Activated CD4-positive, alpha-beta T cell treated with anti-CD3 and anti-CD28 coated beads, Interleukin-2, amount 50 U/mL, for 48 hours (primary cell): ENCODE measurements around the gene RFTN1.

ENCODE experiments used
- DNase-seq, 2 experiments: peaks; one replicate each; pipeline ENCODE4 v3.0.0-alpha.2; 2020

RFTN1 gene

DNA sequence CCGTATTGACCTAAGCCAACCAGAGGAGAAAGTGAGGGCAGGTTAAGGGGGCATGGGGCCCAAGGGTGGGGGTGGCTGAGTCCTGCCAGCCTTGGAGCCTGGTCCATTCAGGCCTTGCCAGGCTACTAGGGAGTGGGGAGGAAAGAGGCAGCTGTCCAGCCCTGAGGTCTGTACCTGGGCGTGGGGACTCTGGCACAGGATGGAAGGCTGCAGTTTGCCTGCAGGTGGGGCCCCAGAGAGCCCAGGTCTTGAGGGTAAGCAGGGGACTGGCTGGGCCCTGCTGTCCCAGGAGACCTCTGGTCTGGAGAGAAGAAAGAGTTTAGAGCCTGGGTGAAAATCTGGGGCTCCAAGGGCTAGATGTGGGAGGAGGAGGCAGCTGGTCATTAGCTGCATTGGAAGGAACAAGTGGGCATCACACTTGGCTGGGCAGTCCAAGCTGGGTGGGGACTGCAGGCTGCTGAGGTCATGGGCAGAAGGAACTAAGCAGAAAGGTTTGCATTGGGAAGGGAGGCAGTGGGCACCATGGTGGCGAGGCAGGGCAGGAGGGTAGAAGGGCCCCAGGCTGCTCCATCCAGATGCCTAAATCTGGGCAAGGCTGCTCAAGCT, 140.1 kb downstream of the RFTN1 start:
- DNase-seq, result no peak

DNA sequence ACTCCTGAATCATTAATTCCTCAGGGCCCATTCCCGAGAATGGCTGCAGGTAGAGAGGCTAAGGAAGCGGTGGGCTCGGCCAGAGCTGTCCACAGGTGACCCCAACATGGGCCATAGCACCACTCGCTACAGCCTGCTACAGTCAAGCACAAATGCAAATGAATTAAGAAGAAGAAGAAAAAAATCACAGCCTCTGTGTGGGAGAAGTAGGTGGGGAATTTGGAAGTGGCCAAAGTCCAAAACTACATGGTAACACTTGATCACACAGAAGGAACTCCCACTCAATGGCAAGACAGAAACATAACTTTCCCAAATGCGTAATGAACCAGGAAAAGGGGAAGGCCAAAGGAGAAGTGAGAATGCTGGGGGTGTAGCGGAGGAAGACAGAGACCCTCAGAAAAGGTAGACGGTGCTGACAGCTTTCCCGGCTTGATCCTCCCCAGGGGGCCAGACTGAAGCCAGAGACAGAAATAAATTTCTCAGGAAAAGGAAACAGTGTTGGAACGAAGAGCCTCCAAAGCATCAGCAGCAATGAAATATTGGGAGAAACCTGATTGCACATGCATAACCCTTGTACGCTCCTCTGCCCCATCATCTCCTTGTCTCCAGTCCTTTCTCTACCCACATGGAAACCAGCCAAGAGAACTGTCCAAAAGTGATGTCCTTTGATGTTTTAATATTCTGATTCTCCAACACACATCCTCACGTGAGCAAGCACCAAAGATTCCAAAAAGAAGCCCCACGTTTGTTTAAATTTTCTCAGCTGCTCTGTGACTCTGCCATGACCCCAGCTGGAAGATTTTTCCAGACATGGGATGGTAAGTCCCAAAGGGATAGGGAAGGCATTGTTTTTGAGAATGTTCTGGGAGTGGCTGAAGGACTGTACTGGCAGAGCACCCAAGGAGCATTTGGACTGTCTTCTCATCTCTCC, 140.9 kb downstream of the RFTN1 start:
- no peak for DNase-seq

DNA sequence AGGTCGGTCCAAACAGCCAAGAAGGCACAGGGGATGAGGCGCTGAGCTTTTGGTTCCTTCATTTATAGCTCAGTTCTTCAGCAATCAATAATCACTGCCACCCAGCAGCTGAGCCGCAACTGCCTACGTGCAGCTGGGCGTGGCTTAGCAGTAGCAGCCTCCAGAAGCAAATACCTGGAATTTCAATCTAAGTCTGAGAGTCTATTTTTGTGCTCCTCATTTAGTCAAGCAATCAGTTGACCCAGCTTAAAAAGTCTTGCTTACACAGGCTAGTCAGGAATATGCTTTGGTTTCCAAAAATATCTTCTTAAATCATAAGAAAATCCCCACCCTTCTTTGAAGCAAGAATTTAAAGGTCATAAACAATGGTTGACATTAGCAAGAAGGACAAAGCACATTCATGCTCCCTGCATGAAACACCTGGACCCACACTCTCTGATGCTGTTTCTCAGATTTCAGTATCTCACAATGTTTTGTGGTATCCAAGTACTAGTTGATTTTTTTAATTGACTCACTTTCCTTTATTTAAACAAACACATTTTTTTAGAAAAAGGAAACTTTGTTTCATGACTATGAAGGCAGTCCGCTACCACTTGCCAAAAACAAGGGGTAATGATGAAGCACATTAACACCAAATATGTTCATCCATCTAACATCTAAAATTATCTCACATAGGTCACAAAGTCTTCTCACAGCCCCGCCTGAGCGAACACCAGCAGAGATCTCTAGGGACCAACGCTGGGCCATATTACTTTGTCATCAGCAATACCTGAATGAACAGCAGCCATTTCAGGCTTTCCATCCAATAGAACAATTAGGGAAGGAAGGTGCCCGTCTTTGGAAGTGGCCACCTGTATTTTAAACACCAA, 142.4 kb downstream of the RFTN1 start:
- DNase-seq, result no peak

DNA sequence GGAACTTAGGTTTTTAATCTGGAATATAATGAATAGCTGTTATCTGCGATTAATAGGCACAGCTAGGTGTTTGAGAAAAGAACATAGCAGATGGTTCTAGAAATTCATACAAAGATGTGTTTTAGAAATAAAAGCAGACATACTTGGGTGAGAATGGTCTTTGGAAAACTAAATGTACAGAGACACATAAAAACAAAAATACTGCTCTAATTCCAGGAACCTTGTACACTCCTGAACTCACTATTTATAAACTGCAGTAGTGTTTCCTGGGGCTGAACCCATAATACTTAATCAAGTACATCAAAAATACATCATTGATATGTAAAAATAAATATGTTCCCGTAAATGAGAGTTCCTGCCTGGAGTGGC, 143.0 kb downstream of the RFTN1 start:
- no peak for DNase-seq

DNA sequence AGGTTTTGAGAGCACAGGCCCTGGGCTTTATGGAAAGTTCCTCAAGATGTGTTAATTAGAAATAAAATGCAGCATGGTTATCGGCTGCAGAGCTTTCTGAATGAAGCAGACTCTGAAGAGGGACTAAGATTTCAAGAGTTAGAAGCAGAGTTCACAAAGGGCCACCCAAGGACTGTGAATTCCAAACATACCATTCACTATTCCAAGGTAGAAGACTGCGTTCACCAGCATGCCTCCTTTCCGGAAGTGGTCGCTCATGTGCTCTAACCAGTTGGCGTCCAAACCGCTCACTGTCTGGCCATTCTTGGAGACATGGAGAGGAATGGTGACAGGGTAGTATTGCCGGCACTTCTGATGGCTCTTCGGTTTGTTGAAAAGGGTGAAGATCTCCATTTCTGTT, 143.6 kb downstream of the RFTN1 start:
- no peak for DNase-seq

DNA sequence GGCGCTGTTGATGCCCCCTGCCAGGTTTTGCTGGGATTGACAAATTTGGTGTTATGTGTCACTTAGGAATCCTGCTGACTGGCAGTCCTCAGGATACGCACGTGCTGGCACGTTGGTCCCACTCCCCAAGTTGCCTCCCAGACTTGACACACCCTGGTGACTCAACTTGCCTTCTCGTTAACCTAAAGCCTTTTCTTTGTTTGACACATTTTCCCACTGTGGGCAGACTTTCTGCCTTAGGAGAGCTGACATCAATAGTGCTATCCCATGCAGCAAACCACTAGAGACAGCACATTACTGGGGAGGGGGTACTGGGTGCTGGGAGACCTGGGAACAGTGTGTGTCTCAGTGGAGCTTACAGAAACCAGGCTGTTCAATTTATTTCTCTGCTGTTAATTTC, 144.2 kb downstream of the RFTN1 start:
- DNase-seq, result peak in 1 of 2 experiments; percentile 17

DNA sequence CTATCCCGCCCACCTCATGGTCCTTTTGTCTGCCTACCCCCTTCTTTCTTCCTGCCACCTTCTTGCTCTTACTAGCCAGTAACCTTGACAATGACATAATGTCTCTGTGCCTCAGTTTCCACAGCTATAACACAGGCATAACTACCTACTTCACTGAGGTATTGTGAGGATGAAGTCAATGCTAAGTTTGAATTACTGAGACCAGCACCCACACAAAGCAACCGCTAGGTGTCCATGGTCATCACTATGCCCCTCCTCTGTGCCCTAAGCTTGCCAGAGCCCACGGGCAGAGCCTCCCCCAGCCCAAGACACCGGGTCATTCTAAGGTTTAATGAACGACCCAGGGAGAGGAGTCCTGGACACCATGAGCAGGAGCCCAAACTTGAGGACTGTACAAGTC, 146.9 kb downstream of the RFTN1 start:
- no peak for DNase-seq

DNA sequence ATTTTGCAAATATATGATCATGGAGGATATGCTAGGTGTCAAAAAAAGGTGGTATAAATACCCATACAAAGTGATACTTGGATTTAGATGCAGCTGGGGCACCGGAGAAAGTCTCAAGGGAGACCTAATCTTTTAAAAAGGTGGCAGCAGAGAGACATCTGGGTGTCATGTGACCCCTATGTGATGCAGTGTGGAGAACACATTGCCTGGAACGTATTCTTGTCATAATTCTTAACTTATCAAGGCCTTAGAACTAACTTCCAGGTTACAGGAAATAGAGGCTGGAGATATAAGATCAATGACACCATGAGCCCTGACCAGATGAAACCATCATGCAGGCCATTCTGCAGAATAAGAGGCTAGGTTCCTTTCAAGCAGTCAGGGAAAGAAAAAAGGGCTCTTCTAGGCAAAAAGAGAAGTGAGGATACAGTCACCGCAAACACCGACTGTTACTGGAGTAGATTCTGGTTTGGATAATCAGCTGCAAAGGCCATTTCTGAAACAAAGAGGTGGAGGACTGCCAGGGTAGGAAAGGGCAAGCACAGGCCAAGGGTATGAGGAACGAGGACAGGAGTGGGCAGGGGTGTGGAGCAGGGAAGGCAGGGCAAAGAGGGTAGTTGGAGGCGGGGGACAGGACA, 147.9 kb downstream of the RFTN1 start:
- DNase-seq, result no peak

DNA sequence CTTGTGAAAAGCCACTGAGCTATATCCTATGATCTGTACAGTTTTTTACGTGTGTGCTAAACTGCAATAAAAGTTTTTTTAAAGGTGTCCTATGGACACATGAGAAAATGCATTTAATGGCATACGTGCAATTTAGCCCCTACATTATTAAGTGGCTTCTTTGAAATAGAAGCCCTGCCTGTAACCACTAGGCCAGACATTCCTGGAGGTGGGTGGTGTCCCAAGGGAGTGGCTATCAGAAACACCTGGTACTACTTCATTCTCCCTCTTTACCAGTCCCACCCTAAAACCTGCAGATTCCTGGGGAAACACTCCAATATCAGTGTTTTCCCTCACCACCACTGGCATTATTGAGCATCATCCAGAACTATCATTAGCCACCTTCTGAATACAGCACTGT, 148.5 kb downstream of the RFTN1 start:
- no peak for DNase-seq

DNA sequence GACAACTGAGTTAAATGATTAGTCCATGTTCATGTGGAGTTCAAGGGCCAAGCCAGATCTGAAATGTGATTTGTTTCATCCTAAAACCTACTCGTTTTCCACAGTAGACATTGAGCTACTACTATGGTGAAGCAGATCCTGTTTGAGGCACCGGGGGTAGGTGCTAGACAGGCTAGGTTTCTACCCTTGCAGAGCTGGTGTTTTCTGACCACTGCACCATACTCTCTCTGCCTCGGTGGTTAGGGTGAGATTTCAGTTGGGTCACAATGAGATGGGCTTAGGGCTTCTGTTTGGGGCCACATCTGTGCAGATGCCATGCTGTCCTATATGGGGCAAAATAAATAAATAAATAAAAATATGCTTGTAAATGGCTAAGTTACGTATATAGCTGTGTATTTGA, 149.2 kb downstream of the RFTN1 start:
- DNase-seq, result no peak

DNA sequence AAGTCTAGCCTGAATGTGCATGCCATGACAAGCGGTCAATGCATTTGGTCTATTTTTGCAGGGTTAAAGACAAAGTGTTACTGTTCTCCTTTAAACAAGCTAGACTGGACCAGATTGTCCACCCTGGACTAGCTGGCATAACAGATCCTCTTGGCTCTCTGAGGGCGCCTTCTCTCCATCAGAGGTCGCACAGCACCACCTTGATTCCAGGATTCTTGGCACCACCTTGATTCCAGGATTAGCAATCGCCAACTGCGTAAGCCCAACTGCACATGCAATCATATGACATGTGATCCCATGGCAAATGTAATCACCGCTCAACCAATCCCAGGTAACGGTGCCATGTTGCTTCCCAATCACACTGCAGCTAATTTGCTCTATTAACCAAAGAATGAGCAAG, 149.9 kb downstream of the RFTN1 start:
- DNase-seq, result no peak

DNA sequence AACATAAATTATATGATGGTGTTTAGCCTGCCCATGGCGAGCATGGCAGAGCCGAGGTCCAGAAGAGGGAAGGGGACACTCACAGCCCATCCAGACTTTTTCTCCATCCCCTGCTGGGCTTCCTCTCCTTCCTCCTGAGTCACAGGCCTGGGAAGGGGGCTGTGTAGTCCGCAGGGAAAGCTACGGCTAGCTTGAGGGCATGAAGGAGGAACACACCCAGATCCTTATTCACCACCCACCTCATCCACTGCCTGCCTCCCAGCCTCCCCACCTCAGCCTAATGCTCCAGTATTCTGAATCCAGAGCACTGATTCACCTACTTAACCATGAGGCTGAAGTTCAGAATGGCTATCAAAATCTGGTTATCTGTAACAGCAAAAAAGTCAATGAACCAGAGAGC, 150.7 kb downstream of the RFTN1 start:
- no peak for DNase-seq

DNA sequence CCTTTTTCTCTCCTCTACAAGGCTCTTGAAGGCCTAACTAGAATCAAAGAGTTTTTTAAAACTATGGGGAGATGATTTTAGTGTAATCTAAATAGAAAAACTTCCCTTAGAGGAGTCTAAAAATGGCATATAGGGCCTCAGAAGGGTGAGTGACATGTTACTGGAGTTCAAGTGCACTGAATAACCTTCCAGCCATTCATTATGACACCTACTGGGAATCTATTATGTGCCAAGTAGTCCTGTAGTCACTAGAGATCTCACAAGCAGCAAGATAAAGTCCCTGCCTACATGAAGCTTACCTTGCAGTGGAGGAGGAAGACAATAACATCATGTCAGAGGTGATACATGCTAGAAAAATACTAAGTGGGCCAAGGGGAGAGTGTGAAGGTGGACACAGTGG, 152.4 kb downstream of the RFTN1 start:
- DNase-seq, result no peak

DNA sequence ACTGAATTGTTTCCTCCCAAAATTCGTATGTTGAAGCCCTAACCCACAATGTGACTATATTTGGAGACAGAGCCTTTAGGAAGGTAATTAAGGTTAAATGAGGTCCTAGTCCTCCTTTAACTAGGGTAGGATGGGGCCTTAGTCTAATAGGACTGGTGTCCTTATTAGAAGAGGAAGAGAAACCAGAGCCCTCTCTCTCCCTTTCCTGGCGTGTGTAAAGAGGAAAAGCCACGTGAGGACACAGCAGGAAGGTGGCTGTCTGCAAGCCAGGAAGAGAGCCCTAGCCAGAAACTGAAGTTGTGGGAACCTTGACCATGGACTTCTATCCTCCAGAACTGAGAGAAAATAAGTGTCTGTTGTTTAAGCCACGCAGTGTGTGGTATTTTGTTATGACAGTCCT, 154.2 kb downstream of the RFTN1 start:
- DNase-seq, result no peak

DNA sequence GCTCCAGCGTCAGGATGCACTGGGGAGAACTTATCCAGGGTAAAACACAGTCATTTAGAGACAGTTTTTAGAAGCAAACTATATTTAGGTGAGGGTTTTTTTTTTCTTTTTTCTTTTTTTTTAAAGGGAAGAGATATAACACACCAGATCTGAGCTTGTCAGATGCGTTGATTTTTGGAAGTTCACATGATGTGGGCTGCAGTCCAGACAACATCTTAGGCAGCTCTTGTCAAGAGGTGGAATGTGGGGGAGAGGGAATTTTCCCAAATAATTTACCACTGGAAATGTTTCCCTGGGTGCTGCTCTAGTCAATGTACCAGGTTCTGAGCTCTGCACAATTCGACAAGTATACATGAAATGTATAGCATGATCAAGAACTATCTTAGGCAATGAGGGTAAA, 155.2 kb downstream of the RFTN1 start:
- DNase-seq, result no peak

DNA sequence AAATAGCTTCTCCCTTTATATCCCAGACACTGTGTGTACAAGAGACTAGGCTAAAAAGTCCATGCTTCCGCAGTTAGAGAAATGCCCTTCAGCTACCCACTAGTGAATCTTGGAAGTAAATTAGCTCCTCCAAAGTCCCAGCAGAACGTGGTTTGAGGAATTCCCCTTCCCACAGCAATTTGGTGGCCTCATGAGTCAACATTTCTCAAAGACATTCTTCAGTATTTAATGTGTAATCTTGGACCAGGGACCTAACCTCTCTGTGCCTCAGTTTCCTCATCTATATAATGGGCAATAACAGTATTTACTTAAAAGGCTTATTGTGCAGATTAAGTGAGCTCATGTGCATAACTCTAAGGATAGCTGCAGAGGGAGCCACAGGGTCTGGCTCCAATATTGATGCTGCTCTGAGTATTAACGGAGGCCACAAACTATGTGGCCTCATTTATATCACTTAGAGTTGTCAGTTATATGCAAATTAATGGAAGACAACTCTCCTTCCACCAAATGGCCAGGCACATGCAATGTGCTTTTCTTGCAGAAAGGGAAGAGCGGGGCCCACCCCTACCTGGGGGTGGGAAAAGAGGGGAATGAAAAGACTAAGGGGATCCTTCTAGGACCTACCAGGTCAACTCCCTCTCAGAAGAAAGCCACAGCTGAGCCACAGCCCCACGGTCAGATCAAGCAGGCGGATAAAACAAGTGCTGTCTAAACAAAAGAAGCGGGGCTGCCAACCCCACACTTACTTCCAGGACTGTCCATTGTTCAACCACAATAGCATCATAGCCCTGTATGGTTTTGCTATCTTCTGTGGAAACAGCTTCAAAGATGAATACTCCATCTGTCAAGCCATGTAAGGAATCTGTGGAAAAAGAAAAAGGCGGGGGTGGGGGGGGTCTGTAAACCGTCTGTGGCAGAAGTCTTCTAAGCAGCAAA, 156.0 kb downstream of the RFTN1 start:
- no peak for DNase-seq

DNA sequence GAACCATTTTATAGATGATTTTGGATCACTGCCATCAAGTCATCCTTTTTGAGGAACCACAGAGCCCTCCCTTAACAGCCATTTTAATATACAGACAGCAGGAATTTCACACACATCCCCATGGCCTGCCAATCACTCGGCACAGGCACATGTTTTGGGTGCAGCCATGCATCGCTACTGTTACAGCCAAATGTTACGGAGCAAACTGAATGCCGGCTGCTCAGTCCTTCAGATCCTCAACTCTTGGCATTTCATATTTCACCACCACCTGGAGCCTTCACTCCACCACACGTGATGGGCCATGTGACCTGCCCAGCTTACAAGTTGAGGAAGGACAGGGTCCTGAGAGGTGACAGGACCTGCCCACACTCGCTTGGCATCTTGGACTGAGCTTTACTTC, 157.7 kb downstream of the RFTN1 start:
- DNase-seq, result no peak

DNA sequence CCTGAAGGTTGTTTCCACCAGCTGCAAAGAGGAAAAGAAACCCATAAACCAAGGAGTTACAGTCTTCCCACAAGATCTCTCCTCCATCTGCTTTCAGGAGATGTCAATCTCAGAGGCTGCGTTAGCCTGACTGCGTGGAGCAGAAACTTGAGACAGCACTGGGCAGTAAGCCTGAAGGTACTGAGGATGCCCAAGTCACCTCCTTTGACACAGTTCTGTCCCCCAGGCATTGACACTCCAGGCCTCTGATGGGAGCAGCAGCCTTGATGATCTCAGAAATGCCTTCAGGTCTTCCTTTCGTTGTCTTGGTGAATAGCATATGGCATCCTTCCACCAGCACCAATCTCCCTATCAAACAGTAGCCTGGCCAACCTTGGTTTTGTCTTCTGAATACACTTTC, 159.2 kb downstream of the RFTN1 start:
- DNase-seq, result no peak

DNA sequence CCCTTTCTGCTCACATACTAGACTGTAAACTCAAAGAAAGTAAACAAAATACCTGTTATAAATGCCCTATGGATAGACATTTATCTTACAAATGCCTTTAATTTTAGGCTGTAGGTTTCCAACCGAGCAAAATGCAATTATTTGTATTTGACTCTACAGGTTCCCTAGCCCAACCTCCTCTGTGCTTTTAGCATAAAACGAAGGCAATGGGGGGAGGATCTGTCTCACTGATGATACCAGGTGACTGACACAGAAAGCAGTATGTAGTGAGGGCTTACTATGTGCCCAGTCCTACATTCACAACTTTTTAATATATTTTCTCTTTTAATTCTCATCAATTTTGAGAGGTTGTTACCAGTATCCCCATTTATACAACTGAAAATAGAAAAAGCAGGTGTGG, 161.1 kb downstream of the RFTN1 start:
- DNase-seq, result no peak

DNA sequence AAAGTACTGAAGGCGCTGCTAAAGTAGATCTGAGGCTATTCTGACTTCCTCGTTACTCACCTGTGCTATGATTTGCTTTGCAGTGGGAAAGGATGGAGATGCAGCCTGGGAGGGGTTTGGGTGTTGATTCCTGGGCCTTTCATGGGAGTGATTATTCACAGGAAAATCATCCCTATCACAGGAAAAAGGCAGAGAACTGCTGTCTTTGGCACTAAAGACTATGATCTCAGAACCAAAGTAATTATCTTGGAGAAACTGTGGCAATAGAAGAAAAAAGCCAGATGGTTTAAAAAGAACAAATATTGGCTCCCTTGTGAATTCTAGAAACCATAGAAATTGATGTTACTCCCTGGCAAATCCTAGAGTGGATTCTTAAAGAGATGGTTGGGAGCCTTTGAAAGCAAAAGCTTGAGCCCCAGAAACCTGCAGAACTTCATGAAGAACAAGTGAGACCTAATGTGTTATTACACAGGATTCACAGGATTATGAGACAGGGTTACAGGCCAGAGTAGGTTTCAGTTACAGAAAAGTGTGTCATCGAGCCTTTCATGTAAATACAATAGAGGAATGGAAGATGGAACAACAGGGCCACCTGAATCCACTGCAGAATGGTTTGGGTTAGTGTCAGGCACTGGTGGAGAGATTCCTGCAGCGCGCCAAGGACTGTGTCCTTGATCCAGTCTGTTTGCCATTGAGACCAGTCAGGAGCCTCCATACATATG, 162.7 kb downstream of the RFTN1 start:
- no peak for DNase-seq

DNA sequence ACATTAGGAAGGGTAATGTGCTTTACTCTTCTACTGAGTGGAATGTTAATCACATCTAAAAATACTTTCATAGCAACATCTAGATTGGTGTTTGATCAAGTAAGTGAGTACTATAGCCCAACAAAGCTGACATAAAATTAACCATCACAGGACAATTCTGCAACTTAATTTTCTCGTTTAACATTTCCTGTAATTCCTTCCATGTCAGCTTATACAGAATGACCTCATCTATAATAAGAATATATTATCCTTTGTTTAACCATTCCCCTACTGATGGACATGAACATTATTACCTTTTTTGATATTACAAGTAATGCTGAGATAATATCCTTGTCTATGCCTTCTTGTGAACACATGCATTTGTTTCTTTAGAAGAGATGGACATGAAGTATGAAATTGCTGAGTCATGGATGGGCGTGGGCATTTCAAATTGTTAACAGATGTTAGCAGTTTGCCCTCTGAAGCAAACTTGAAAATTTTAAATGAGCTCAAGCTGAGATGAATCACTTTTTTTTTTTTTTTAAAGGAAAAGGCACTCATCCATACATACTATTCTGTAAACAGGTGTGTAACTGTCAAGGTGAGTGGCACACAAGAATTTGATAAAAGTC, 163.4 kb downstream of the RFTN1 start:
- no peak for DNase-seq
